ENCODE results near the gene AUTS2. TPM values are rescaled to one million over a fixed set of nuclear protein-coding genes. Genes with fewer than 3 reads are reported as not detected.

AUTS2 gene
- polyA plus RNA-seq, 1 donor (not counting 4 experiments of a cell fraction or from before 2014, with no cell fraction given) = 4.7 TPM

DNA sequence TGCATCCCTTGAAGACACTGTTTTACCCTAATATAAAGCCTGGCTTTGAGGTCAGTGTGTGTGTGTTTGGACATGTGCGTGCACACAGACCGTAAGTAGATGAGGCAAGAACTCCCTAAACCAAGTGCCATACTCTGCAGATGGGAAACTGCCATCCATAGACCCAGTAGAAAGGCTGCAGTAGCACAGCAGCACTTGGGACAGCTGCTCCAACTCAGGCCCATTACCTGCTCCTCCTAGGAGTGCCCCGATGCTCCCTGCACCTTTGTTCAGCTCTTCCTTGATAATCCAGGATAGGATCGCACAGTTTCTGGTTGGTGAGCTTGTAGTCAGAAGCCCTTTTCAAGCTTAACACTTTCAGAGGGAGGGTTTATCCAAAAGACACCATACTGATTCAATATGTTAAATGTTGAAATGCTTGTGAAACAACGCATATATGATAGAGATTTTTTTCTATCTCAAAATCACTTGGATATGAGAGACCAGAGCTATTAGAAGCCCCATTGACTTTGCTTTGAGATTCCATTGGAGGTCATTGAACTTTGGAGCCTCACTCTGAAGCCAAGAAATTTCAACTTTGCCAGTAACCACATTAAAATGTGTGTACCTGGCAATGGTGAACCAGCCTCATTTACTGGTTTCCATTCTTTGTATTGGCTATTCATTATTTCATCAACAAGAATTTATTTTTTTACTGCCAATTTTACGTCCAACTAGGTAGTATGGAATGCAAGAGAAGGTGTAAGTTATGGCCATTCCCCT, 776.7 kb downstream of the AUTS2 start:
- no peak overlapping the region for H3K4me2 ChIP-seq (ENCODE audit: control insufficient read depth, extremely low read depth, insufficient read depth, low read depth, low read length)
- no peak overlapping the region for H2AFZ ChIP-seq (ENCODE audit: control insufficient read depth, low read length)
- no peak for FAIRE-seq
- no peaks in the 10 kb centered on the region for H3K4me1 ChIP-seq (ENCODE audit: control insufficient read depth, extremely low read depth, insufficient read depth, low read length)
- H3K9ac ChIP-seq (ENCODE audit: control insufficient read depth, extremely low read depth, insufficient read depth, low read length) = no peak overlapping the region
- no peaks in the 10 kb centered on the region for H3K36me3 ChIP-seq (ENCODE audit: control insufficient read depth in 2 of 2, extremely low read depth in 1 of 2, insufficient read depth in 2 of 2, low read length in 2 of 2)
- H3K9me3 ChIP-seq (ENCODE audit: control insufficient read depth, low read depth, low read length) = no peaks in the 10 kb centered on the region
- DNase-seq (ENCODE audit: low read depth, low spot score) = no peak
- H3K79me2 ChIP-seq (ENCODE audit: control insufficient read depth, insufficient read depth, low read length) = no peaks in the 10 kb centered on the region
- H3K27ac ChIP-seq (ENCODE audit: control insufficient read depth, insufficient read depth, low read length) = no peak overlapping the region
- H4K20me1 ChIP-seq (ENCODE audit: control insufficient read depth, extremely low read depth, insufficient read depth, low read length) = no peaks in the 10 kb centered on the region
- TF ChIP-seq, protein P1, sequence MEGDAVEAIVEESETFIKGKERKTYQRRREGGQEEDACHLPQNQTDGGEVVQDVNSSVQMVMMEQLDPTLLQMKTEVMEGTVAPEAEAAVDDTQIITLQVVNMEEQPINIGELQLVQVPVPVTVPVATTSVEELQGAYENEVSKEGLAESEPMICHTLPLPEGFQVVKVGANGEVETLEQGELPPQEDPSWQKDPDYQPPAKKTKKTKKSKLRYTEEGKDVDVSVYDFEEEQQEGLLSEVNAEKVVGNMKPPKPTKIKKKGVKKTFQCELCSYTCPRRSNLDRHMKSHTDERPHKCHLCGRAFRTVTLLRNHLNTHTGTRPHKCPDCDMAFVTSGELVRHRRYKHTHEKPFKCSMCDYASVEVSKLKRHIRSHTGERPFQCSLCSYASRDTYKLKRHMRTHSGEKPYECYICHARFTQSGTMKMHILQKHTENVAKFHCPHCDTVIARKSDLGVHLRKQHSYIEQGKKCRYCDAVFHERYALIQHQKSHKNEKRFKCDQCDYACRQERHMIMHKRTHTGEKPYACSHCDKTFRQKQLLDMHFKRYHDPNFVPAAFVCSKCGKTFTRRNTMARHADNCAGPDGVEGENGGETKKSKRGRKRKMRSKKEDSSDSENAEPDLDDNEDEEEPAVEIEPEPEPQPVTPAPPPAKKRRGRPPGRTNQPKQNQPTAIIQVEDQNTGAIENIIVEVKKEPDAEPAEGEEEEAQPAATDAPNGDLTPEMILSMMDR (optimal IDR thresholded peaks at IDR 0.05 in 1 of 3, IDR thresholded peaks at IDR 0.05 in 1 of 3, conservative IDR thresholded peaks at IDR 0.05 in 1 of 3; ENCODE audit: extremely low read depth in 1 of 3, insufficient read depth in 2 of 3, low read length in 3 of 3) = no peak
- TF ChIP-seq EZH2 (IDR thresholded peaks at IDR 0.05; ENCODE audit: low read length) = no peak
- H3K4me3 ChIP-seq (ENCODE audit: control insufficient read depth in 2 of 3, extremely low read depth in 1 of 3, insufficient read depth in 2 of 3, low read depth in 1 of 3, low read length in 3 of 3) = no peak overlapping the region
- dilution Hi-C loops (cut with MboI; ENCODE audit: extremely low pct_ligation_motif_present, low sequenced_read_pairs) = no loop called here
- no peaks in the 10 kb centered on the region for H3K9me1 ChIP-seq (ENCODE audit: control insufficient read depth, extremely low read depth, insufficient read depth, low read length)
- H3K27me3 ChIP-seq (ENCODE audit: control insufficient read depth, extremely low read depth, insufficient read depth, low read length) = no peaks in the 10 kb centered on the region

- Histone ChIP-seq H3K4me3 (ENCODE audit: control insufficient read depth in 2 of 3, extremely low read depth in 1 of 3, insufficient read depth in 2 of 3, low read depth in 1 of 3, low read length in 3 of 3) (no peak overlapping the region), H3K79me2 (ENCODE audit: control insufficient read depth, insufficient read depth, low read length) (no peaks in the 10 kb centered on the region), H3K4me2 (ENCODE audit: control insufficient read depth, extremely low read depth, insufficient read depth, low read depth, low read length) (no peak overlapping the region), H3K27me3 (ENCODE audit: control insufficient read depth, extremely low read depth, insufficient read depth, low read length) (no peaks in the 10 kb centered on the region), H2AFZ (ENCODE audit: control insufficient read depth, low read length) (no peak overlapping the region), H3K27ac (ENCODE audit: control insufficient read depth, insufficient read depth, low read length) (no peak overlapping the region), H3K9me1 (ENCODE audit: control insufficient read depth, extremely low read depth, insufficient read depth, low read length) (no peaks in the 10 kb centered on the region), H3K36me3 (ENCODE audit: control insufficient read depth in 2 of 2, extremely low read depth in 1 of 2, insufficient read depth in 2 of 2, low read length in 2 of 2) (no peaks in the 10 kb centered on the region), H3K9me3 (ENCODE audit: control insufficient read depth, low read depth, low read length) (no peaks in the 10 kb centered on the region), H4K20me1 (ENCODE audit: control insufficient read depth, extremely low read depth, insufficient read depth, low read length) (no peaks in the 10 kb centered on the region), H3K9ac (ENCODE audit: control insufficient read depth, extremely low read depth, insufficient read depth, low read length) (no peak overlapping the region), H3K4me1 (ENCODE audit: control insufficient read depth, extremely low read depth, insufficient read depth, low read length) (no peaks in the 10 kb centered on the region)
- DNase-seq (ENCODE audit: low read depth, low spot score) = no peak
- no peak for TF ChIP-seq EZH2 (IDR thresholded peaks at IDR 0.05; ENCODE audit: low read length)
- TF ChIP-seq, protein P1 (optimal IDR thresholded peaks at IDR 0.05 in 1 of 3, IDR thresholded peaks at IDR 0.05 in 1 of 3, conservative IDR thresholded peaks at IDR 0.05 in 1 of 3; ENCODE audit: extremely low read depth in 1 of 3, insufficient read depth in 2 of 3, low read length in 3 of 3) = no peak
- FAIRE-seq = no peak
- dilution Hi-C loops (cut with MboI; ENCODE audit: extremely low pct_ligation_motif_present, low sequenced_read_pairs) = no loop called here
Measured at GRCh38 chr7:70376561-70377031, 778.3 kb downstream of the AUTS2 start.
